HUES6 (cell line): Measurements from ENCODE around the gene SLC7A14.
A peak's percentile ranks its signal among the peaks of the same experiment; 100 is the strongest.

Source experiments
- H3K27ac ChIP-seq: 2 replicates; pipeline ENCODE4 v1.7.0; 2013; ENCODE audit warnings: low read depth, mild to moderate bottlenecking, low read length, inconsistent platforms
- H3K27me3 ChIP-seq: 2 replicates; pipeline ENCODE4 v1.6.1; 2013; ENCODE audit warnings: low read length; ENCODE audit not compliant: control insufficient read depth, insufficient read depth
- H3K36me3 ChIP-seq: 2 replicates; pipeline ENCODE4 v1.6.1; 2013; ENCODE audit warnings: low read length; ENCODE audit not compliant: control insufficient read depth, insufficient read depth
- H3K4me1 ChIP-seq: 2 replicates; pipeline ENCODE4 v1.6.1; 2013; ENCODE audit warnings: low read length; ENCODE audit not compliant: control insufficient read depth, insufficient read depth
- H3K4me3 ChIP-seq: 2 replicates; pipeline ENCODE4 v1.5.1; 2013; ENCODE audit warnings: low read depth, low read length
- H3K9ac ChIP-seq: one replicate; pipeline ENCODE4 v1.6.1; 2013; ENCODE audit warnings: mild to moderate bottlenecking, low read length
- H3K9me3 ChIP-seq: 2 replicates; pipeline ENCODE4 v1.6.1; 2013; ENCODE audit warnings: low read depth, low read length; ENCODE audit not compliant: control insufficient read depth, insufficient read depth

SLC7A14 gene

GRCh38 chr3:170429050-170429449, 156.8 kb downstream of the SLC7A14 start:
- H3K4me1 ChIP-seq, result peaks cover 11% of the 10 kb centered on the region
- no peaks in the 10 kb centered on the region for H3K27me3 ChIP-seq
- H3K36me3 ChIP-seq, result peaks cover 21% of the 10 kb centered on the region; the same call in 1 of the 2 replicates
- H3K9ac ChIP-seq, result no peak overlapping the region
- no peak overlapping the region for H3K4me3 ChIP-seq
- H3K9me3 ChIP-seq, result no peaks in the 10 kb centered on the region
- no peak overlapping the region for H3K27ac ChIP-seq

GRCh38 chr3:170428095-170428494, 157.8 kb downstream of the SLC7A14 start:
- H3K27me3 ChIP-seq, result no peaks in the 10 kb centered on the region
- no peak overlapping the region for H3K4me3 ChIP-seq
- no peak overlapping the region for H3K9ac ChIP-seq
- peaks cover 11% of the 10 kb centered on the region for H3K4me1 ChIP-seq
- H3K36me3 ChIP-seq, result peaks cover 16% of the 10 kb centered on the region; the same call in 1 of the 2 replicates
- no peak overlapping the region for H3K27ac ChIP-seq
- H3K9me3 ChIP-seq, result no peaks in the 10 kb centered on the region

DNA sequence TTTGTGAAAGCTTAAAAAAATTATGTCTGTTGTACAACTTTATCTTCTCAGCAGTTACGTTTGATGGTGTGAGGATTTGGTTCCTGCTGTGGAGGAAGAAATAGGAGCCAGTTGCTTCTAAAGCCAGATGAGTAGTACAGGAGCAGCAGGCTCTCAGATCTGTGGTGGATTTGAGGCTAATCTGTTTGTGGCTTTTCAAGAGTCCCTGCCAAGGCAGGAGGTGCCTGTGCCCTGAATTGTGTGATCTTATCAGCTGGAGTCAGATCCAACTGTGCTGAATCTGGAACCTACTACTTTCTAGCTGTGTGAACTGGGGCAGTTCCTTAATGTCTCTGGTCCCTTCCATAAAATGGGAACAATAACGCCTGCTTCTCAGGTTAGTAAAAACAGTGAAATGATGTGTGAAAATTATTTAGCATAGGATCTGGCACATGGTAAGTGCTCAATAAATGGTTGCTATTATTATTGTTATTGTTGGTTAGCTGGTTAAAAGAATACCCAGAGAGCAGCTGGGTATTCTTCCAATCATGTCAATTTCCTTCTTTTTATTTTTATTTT, 159.6 kb downstream of the SLC7A14 start:
- no peaks in the 10 kb centered on the region for H3K9me3 ChIP-seq
- H3K9ac ChIP-seq, result no peak overlapping the region
- peaks cover 11% of the 10 kb centered on the region; the same call in 1 of the 2 replicates for H3K36me3 ChIP-seq
- no peak overlapping the region for H3K27ac ChIP-seq
- peaks cover 12% of the 10 kb centered on the region for H3K4me1 ChIP-seq
- H3K4me3 ChIP-seq, result no peak overlapping the region
- peaks cover 1% of the 10 kb centered on the region; the same call in 1 of the 2 replicates for H3K27me3 ChIP-seq

DNA sequence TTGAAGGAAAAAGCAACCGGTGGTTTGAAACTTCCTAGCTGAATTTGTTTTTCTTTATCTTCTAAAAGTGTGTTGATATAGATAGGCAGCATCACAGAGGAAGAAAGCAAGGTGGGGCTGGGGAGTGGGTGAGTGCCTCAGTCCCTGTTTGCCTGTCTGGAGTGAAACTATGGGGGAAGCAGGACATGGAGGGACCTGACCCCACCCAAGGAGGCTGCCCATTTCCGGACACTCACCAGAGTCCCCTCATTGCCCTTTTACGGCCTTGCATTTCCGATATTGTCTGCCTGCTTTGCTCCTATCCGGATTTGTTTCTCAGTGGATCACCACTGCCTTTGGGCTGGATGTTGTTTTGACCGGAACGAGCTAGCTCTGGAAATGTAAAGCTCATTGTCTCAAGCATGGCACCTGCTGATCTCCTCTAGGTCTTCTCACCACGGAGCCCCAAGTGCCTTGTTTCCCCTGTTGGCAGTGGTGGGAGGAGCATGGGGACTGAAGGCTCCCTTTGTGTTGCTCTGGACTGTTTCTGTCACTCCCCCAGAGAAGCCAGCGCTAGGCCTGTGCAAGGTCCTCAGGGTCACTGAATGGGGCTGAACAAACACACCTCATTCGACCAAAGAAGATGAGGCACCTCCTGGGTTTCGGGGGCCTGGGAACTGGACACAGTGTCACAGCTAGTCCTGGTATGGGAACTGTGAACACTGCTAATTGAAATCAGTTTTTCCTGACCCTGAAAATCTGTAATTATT, 160.2 kb downstream of the SLC7A14 start:
- Histone ChIP-seq H3K27ac (no peak overlapping the region), H3K4me1 (peaks cover 17% of the 10 kb centered on the region), H3K4me3 (no peak overlapping the region), H3K9ac (no peak overlapping the region), H3K9me3 (no peaks in the 10 kb centered on the region), H3K27me3 (peaks cover 4% of the 10 kb centered on the region), H3K36me3 (peaks cover 11% of the 10 kb centered on the region; the same call in 1 of the 2 replicates)

DNA sequence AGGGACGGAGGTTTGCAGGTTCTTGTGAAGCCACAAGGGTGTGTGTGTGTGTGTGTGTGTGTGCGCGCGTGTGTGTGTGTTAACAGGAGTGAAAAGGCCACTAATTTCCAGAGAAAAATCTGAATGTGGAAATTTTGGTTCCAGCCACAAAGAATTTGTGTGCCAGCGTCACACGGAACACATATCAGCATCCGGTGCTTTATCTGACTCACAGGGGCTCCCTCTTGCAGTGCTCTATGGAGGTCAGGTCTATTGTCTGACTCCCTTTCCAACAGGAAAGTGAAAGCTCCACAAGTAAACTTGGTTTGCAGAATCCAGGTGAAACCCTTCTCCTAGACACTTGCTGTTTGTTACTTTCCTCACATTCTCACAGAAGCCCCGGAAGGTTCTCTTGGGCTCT, 161.0 kb downstream of the SLC7A14 start:
- no peak overlapping the region for H3K27ac ChIP-seq
- peaks cover 12% of the 10 kb centered on the region for H3K27me3 ChIP-seq
- H3K9ac ChIP-seq, result no peak overlapping the region
- peaks cover 21% of the 10 kb centered on the region for H3K4me1 ChIP-seq
- no peak overlapping the region for H3K4me3 ChIP-seq
- H3K36me3 ChIP-seq, result peaks cover 11% of the 10 kb centered on the region; the same call in 1 of the 2 replicates
- no peaks in the 10 kb centered on the region for H3K9me3 ChIP-seq

DNA sequence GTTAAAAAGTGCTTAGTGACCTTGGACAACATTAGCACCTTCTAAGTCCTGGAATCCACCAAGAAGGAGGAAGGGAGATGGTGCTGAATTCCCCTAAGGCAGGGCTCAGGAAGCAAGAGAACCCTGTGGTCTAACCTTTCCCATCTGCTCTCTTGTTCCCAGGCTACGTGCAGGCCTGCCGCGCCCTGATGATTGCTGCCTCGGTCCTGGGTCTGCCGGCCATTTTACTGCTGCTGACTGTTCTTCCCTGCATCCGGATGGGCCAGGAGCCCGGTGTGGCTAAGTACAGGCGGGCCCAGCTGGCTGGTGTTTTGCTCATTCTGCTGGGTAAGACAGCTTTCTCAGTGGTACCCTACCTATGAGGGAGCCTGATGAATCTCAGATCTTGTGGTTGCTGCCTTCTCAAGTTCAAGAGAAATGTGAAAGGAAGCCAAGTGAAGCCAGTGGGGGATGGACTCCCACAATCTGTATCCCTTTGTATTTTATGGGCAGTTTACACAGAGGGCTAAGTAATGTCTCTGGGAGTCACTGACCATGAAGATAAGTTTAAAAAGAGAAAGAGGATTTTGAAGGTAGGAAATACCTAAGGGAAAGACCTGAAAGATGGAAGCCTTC, 162.8 kb downstream of the SLC7A14 start:
- Histone ChIP-seq H3K27me3 (peaks cover 29% of the 10 kb centered on the region), H3K9me3 (no peaks in the 10 kb centered on the region), H3K9ac (no peak overlapping the region), H3K36me3 (peaks cover 11% of the 10 kb centered on the region; the same call in 1 of the 2 replicates), H3K4me3 (no peak overlapping the region), H3K27ac (no peak overlapping the region), H3K4me1 (peaks cover 21% of the 10 kb centered on the region)

- H3K9ac ChIP-seq, result no peak overlapping the region
- H3K36me3 ChIP-seq, result peaks cover 11% of the 10 kb centered on the region; the same call in 1 of the 2 replicates
- H3K9me3 ChIP-seq, result no peaks in the 10 kb centered on the region
- peaks cover 21% of the 10 kb centered on the region for H3K4me1 ChIP-seq
- H3K4me3 ChIP-seq, result no peak overlapping the region
- peaks cover 43% of the 10 kb centered on the region for H3K27me3 ChIP-seq
- H3K27ac ChIP-seq, result no peak overlapping the region
Observed at GRCh38 chr3:170421758-170422157, 164.1 kb downstream of the SLC7A14 start.

DNA sequence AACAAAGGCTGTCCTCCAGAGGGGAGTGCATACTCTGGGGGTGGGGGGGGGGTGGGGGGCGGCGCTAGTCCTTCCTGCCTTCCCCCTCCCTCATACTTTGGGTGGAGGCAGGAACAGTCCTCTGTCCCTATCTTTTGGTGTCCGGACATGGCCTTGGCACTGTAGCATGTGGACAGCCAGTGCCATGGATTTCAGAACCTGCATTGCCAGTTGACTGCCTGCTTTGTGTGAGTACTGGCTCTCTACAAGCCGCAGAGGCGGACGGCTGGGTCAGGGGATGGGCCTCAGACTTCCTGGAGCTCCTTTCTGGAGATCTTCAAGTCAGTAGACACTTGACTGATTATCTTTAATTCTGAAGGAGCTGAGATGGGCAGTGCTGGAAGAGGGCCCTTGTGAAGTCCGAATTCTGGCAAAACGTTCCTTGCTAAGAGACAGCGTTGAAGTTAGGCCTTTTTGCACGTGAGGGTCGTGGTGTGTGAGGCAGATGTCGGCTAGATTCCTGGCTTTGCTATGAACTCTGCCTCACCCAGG, 164.7 kb downstream of the SLC7A14 start:
- H3K27me3 ChIP-seq, result peaks cover 45% of the 10 kb centered on the region
- H3K9me3 ChIP-seq, result no peaks in the 10 kb centered on the region
- H3K4me3 ChIP-seq, result peak overlapping the region; percentile 28; the same call in 1 of the 2 replicates
- H3K9ac ChIP-seq, result no peak overlapping the region
- peaks cover 8% of the 10 kb centered on the region; the same call in 1 of the 2 replicates for H3K36me3 ChIP-seq
- peaks cover 18% of the 10 kb centered on the region for H3K4me1 ChIP-seq
- H3K27ac ChIP-seq, result no peak overlapping the region

GRCh38 chr3:170420307-170420821, 165.5 kb downstream of the SLC7A14 start:
- peaks cover 10% of the 10 kb centered on the region; the same call in 1 of the 2 replicates for H3K4me1 ChIP-seq
- no peak overlapping the region for H3K27ac ChIP-seq
- peaks cover 7% of the 10 kb centered on the region; the same call in 1 of the 2 replicates for H3K36me3 ChIP-seq
- peaks cover 45% of the 10 kb centered on the region for H3K27me3 ChIP-seq
- peak overlapping the region; percentile 62 for H3K4me3 ChIP-seq
- H3K9ac ChIP-seq, result peak overlapping the region; percentile 55
- H3K9me3 ChIP-seq, result no peaks in the 10 kb centered on the region

- Histone ChIP-seq H3K36me3 (peaks cover 5% of the 10 kb centered on the region; the same call in 1 of the 2 replicates), H3K4me3 (peak overlapping the region; percentile 62), H3K27me3 (peaks cover 45% of the 10 kb centered on the region), H3K4me1 (peaks cover 10% of the 10 kb centered on the region; the same call in 1 of the 2 replicates), H3K9ac (peak overlapping the region; percentile 55), H3K9me3 (no peaks in the 10 kb centered on the region), H3K27ac (no peak overlapping the region)
Observed at GRCh38 chr3:170419557-170420087, 166.3 kb downstream of the SLC7A14 start.
